ENCODE results near the gene NDUFS6.

Gene NDUFS6

GRCh38 chr5:1836176-1836890, 35.1 kb downstream of the NDUFS6 start:
- no peak for ATAC-seq
- no peak for TF ChIP-seq ZNF70 (CRISPR knock-in tag; IDR thresholded peaks at IDR 0.05)
- TF ChIP-seq CSDC2 (CRISPR knock-in tag; IDR thresholded peaks at IDR 0.05): no peak
- no peak for TF ChIP-seq ARNTL (CRISPR knock-in tag; IDR thresholded peaks at IDR 0.05; ENCODE audit: borderline replicate concordance, low read depth)
- no peak for TF ChIP-seq ZFP3 (CRISPR knock-in tag; IDR thresholded peaks at IDR 0.05)
- TF ChIP-seq TOX (CRISPR knock-in tag; IDR thresholded peaks at IDR 0.05; ENCODE audit: borderline replicate concordance): no peak
- no peak for TF ChIP-seq GLIS3 (CRISPR knock-in tag; IDR thresholded peaks at IDR 0.05)
- TF ChIP-seq ZFP30 (CRISPR knock-in tag; IDR thresholded peaks at IDR 0.05): no peak
- no peak for TF ChIP-seq ISL1 (CRISPR knock-in tag; IDR thresholded peaks at IDR 0.05)
- no peak for TF ChIP-seq TSHZ2 (CRISPR knock-in tag; IDR thresholded peaks at IDR 0.05)
- TF ChIP-seq PATZ1 (CRISPR knock-in tag; IDR thresholded peaks at IDR 0.05; ENCODE audit: borderline replicate concordance): no peak
- TF ChIP-seq ZC3H10 (CRISPR knock-in tag; IDR thresholded peaks at IDR 0.05): no peak
- no peak for TF ChIP-seq OSR1 (CRISPR knock-in tag; IDR thresholded peaks at IDR 0.05)
- no peak for TF ChIP-seq RARB (CRISPR knock-in tag; IDR thresholded peaks at IDR 0.05)
- no peak for TF ChIP-seq SNAI2 (CRISPR knock-in tag; IDR thresholded peaks at IDR 0.05)

GRCh38 chr5:1836891-1837880, 36.0 kb downstream of the NDUFS6 start:
- TF ChIP-seq BACH2 (CRISPR knock-in tag; IDR thresholded peaks at IDR 0.05; ENCODE audit: borderline replicate concordance) (no peak), ARNTL (CRISPR knock-in tag; IDR thresholded peaks at IDR 0.05; ENCODE audit: borderline replicate concordance, low read depth) (no peak), ISL1 (CRISPR knock-in tag; IDR thresholded peaks at IDR 0.05) (no peak), PATZ1 (CRISPR knock-in tag; IDR thresholded peaks at IDR 0.05; ENCODE audit: borderline replicate concordance) (no peak), TCF4 (CRISPR knock-in tag; IDR thresholded peaks at IDR 0.05; ENCODE audit: borderline replicate concordance) (no peak), ZFP3 (CRISPR knock-in tag; IDR thresholded peaks at IDR 0.05) (no peak), CREB5 (CRISPR knock-in tag; IDR thresholded peaks at IDR 0.05; ENCODE audit: low read depth) (no peak), SNAI2 (CRISPR knock-in tag; IDR thresholded peaks at IDR 0.05) (no peak), TOX (CRISPR knock-in tag; IDR thresholded peaks at IDR 0.05; ENCODE audit: borderline replicate concordance) (no peak), ZNF565 (CRISPR knock-in tag; conservative IDR thresholded peaks at IDR 0.05; ENCODE audit: low read depth) (no peak), PPARA (CRISPR knock-in tag; IDR thresholded peaks at IDR 0.05; ENCODE audit: borderline replicate concordance) (no peak), CSRNP3 (CRISPR knock-in tag; IDR thresholded peaks at IDR 0.05) (no peak), CSDC2 (CRISPR knock-in tag; IDR thresholded peaks at IDR 0.05) (no peak), ZC3H10 (CRISPR knock-in tag; IDR thresholded peaks at IDR 0.05) (no peak), ZNF70 (CRISPR knock-in tag; IDR thresholded peaks at IDR 0.05) (no peak), RARB (CRISPR knock-in tag; IDR thresholded peaks at IDR 0.05) (no peak), ZNF8 (CRISPR knock-in tag; IDR thresholded peaks at IDR 0.05) (no peak)
- no peak for ATAC-seq

Measured in SK-N-SH treated with all-trans-retinoic acid at 6 μM for 48 hours (cell line).